HG03039 (cell line): ENCODE results near the gene GNRH2.
"Not testable (repeated sequence)": the region's sequence is repeated elsewhere in the genome, so short reads cannot be mapped to it uniquely, and the experiment has no call there.

Experiments
- ATAC-seq: cut with Tn5 transposase; IDR thresholded peaks from one replicate; pipeline ENCODE4 v1.9.1; 2021; ENCODE audit warnings: mild to moderate bottlenecking, moderate library complexity; ENCODE audit not compliant: unreplicated experiment

Gene GNRH2

GRCh38 chr20:3072530-3073250, 29.3 kb downstream of the GNRH2 start:
- ATAC-seq, result no peak

GRCh38 chr20:3073251-3073643, 29.8 kb downstream of the GNRH2 start:
- not testable (repeated sequence) for ATAC-seq

GRCh38 chr20:3074812-3075211, 31.4 kb downstream of the GNRH2 start:
- ATAC-seq, result no peak

GRCh38 chr20:3075315-3075714, 31.9 kb downstream of the GNRH2 start:
- not testable (repeated sequence) for ATAC-seq

- no peak for ATAC-seq
These were observed 34.3 kb downstream of the GNRH2 start for GRCh38 chr20:3077618-3078134.

- no peak for ATAC-seq
These were observed 37.5 kb downstream of the GNRH2 start for GRCh38 chr20:3080939-3081388.

- ATAC-seq, result no peak
These were observed 38.2 kb downstream of the GNRH2 start for GRCh38 chr20:3081641-3082040.

- no peak for ATAC-seq
These were observed 39.0 kb downstream of the GNRH2 start for GRCh38 chr20:3082306-3082951.

GRCh38 chr20:3082955-3083952, 39.8 kb downstream of the GNRH2 start:
- no peak for ATAC-seq

- no peak for ATAC-seq
These were observed 41.0 kb downstream of the GNRH2 start, which contains the start of gene AVP for GRCh38 chr20:3084283-3084985. Gene AVP (minus strand): TSS chr20:3084724. CDS start chr20:3084674, 50 bp downstream.

GRCh38 chr20:3084986-3085360, 41.6 kb downstream of the GNRH2 start:
- no peak for ATAC-seq

GRCh38 chr20:3085571-3086072, 42.2 kb downstream of the GNRH2 start:
- no peak for ATAC-seq

GRCh38 chr20:3088031-3088430, 44.6 kb downstream of the GNRH2 start:
- ATAC-seq, result no peak

- ATAC-seq, result no peak
These were observed 47.1 kb downstream of the GNRH2 start for GRCh38 chr20:3090565-3090964.

- no peak for ATAC-seq
These were observed 49.4 kb downstream of the GNRH2 start for GRCh38 chr20:3092611-3093379.

- no peak for ATAC-seq
These were observed 50.5 kb downstream of the GNRH2 start for GRCh38 chr20:3093861-3094361.

- no peak for ATAC-seq
These were observed 51.6 kb downstream of the GNRH2 start for GRCh38 chr20:3094848-3095629.
